Endothelial cell (in vitro differentiated cells): ENCODE measurements around the gene WFS1. TPM values are rescaled to one million over a fixed set of nuclear protein-coding genes. Genes with fewer than 3 reads are reported as not detected.

Source experiments
- DNase-seq: peaks from one replicate; pipeline ENCODE4 v3.0.0; 2021; ENCODE audit warnings: low spot score
- H3K27ac Mint-ChIP-seq: one replicate; pipeline ENCODE4 v1.8.0; 2021; ENCODE audit warnings: mixed read lengths, inconsistent platforms; ENCODE audit not compliant: unreplicated experiment
- H3K27me3 Mint-ChIP-seq: one replicate; pipeline ENCODE4 v1.8.0; 2021; ENCODE audit warnings: mild to moderate bottlenecking, moderate library complexity, mixed read lengths, inconsistent platforms; ENCODE audit not compliant: unreplicated experiment
- H3K36me3 Mint-ChIP-seq: one replicate; pipeline ENCODE4 v1.8.0; 2021; ENCODE audit warnings: mild to moderate bottlenecking, low read depth, mixed read lengths, inconsistent platforms; ENCODE audit not compliant: unreplicated experiment
- H3K4me1 Mint-ChIP-seq: one replicate; pipeline ENCODE4 v1.8.0; 2021; ENCODE audit warnings: mild to moderate bottlenecking, mixed read lengths, inconsistent platforms; ENCODE audit not compliant: unreplicated experiment
- H3K4me3 Mint-ChIP-seq: one replicate; pipeline ENCODE4 v1.8.0; 2021; ENCODE audit warnings: mild to moderate bottlenecking, mixed read lengths, inconsistent platforms; ENCODE audit not compliant: unreplicated experiment
- H3K9me3 Mint-ChIP-seq: one replicate; pipeline ENCODE4 v1.8.0; 2021; ENCODE audit warnings: mixed read lengths, inconsistent platforms; ENCODE audit not compliant: unreplicated experiment
- long read RNA-seq: library from polyadenylated mRNA; unstranded; transcript quantifications from one replicate; pipeline ENCODE4 v2.0.0, GENCODE V29; 2020; ENCODE audit not compliant: unreplicated experiment
- total RNA-seq: library from RNA; stranded (reverse); fragmentation: NEBNext Ultra II Directional; extraction: Animal tissue kit (Norgen Biotek cat#: 25700); gene quantifications from one replicate; pipeline ENCODE4 v1.2.1, GENCODE V29; 2021; ENCODE audit not compliant: unreplicated experiment
- TF ChIP-seq, protein P1 (sequence below): fragments of 200-600 bp; sonication (generic); IDR thresholded peaks from one replicate; pipeline ENCODE4 v1.5.0; 2021; ENCODE audit warnings: antibody characterized with exemption; ENCODE audit not compliant: unreplicated experiment

The WFS1 gene, protein sequence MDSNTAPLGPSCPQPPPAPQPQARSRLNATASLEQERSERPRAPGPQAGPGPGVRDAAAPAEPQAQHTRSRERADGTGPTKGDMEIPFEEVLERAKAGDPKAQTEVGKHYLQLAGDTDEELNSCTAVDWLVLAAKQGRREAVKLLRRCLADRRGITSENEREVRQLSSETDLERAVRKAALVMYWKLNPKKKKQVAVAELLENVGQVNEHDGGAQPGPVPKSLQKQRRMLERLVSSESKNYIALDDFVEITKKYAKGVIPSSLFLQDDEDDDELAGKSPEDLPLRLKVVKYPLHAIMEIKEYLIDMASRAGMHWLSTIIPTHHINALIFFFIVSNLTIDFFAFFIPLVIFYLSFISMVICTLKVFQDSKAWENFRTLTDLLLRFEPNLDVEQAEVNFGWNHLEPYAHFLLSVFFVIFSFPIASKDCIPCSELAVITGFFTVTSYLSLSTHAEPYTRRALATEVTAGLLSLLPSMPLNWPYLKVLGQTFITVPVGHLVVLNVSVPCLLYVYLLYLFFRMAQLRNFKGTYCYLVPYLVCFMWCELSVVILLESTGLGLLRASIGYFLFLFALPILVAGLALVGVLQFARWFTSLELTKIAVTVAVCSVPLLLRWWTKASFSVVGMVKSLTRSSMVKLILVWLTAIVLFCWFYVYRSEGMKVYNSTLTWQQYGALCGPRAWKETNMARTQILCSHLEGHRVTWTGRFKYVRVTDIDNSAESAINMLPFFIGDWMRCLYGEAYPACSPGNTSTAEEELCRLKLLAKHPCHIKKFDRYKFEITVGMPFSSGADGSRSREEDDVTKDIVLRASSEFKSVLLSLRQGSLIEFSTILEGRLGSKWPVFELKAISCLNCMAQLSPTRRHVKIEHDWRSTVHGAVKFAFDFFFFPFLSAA
- total RNA-seq: 53.2 TPM
- long read RNA-seq, transcript WFS1-201 (8 exons, 3,640 nt): major isoform, 20 of 28 reads
- long read RNA-seq, partial matches to known transcripts: 0 of 28 reads
- long read RNA-seq, other reads (novel, unspliced or antisense): 7 of 28 reads

DNA sequence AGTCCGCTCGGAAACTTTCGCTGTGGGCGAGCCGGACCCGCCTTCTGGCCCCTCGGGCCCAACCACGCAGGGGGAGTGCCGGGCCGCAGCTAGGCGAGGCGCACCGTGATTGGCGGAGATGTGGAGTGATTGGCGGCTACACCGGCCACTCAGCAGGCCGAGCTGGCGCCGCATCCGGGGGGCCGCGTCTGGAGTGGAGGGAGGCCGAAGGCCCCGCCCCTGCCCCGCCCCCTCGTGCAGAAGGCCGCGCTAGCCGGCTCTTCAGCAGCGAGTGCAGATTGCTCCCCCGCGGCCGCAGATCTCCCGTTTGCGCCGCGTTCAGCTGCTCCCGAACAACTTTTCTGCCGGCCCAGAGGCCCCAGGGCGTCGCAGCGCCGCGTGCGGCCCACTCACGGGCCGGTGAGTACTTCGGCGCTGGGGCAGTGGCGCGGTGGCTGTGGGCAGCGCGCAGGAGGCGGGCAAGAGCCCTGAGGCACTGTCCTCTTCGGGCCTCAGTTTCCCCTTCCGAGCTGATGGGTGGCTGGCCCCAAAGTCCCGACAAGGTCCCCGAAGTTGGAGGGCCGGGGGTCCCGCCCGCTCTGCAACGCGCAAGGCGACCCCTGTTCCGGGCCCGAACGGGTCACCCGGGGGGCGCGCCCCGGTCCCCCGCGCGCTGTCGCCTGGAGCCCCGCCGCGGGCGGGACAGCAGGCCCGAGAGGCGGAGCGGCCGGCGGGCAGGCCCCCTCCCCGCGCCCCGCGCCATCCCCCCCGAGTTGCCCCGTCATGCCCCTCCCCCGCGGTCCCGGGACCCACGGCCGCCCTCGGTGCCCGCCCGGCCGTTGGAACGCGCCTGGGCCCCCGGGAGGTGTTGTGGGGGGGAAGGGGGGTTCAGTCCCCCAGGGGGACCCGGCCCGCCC, at the start of gene WFS1:
Gene WFS1 (plus strand): TSS at position 235 of the 896 bp plus-strand sequence. CDS start 7,606 bp downstream, outside the sequence.
- Mint-ChIP-seq H3K9me3 (no peaks in the 10 kb centered on the region), H3K4me3 (peak within 1 kb of the TSS; percentile 96), H3K27me3 (peaks cover 8% of the 10 kb centered on the region), H3K36me3 (no peaks in the 10 kb centered on the region), H3K27ac (peak within 1 kb of the TSS; percentile 73), H3K4me1 (peaks cover 37% of the 10 kb centered on the region)
- peak; percentile 99 for DNase-seq
- TF ChIP-seq, protein P1, sequence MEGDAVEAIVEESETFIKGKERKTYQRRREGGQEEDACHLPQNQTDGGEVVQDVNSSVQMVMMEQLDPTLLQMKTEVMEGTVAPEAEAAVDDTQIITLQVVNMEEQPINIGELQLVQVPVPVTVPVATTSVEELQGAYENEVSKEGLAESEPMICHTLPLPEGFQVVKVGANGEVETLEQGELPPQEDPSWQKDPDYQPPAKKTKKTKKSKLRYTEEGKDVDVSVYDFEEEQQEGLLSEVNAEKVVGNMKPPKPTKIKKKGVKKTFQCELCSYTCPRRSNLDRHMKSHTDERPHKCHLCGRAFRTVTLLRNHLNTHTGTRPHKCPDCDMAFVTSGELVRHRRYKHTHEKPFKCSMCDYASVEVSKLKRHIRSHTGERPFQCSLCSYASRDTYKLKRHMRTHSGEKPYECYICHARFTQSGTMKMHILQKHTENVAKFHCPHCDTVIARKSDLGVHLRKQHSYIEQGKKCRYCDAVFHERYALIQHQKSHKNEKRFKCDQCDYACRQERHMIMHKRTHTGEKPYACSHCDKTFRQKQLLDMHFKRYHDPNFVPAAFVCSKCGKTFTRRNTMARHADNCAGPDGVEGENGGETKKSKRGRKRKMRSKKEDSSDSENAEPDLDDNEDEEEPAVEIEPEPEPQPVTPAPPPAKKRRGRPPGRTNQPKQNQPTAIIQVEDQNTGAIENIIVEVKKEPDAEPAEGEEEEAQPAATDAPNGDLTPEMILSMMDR: no peak

DNA sequence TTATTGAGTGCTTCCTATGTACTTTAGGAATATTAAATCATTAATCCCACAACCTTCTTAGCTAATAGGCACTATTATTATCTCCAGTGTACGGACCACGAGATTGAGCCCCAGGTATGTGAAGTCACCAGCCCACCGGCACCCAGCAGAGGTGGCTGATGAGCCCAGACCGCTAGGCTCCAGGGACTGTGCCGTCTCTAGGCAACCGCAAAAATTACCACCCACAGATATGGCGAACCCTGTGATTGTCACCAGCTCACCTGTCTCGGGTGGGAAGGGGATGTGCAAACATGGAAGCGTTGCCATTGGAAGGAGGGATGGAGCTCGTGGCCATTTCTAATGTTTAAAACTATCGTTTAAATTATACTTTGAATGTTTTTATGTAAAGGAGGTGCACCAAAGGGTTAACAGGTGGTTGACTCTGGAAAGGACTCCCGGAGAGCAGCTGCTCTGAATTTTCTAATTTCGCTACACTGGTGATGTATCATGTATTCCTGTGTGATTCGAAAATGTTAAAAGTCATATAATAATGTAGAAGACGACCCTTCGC, 48.3 kb upstream of the WFS1 start:
- no peaks in the 10 kb centered on the region for H3K9me3 Mint-ChIP-seq
- no peaks in the 10 kb centered on the region for H3K4me1 Mint-ChIP-seq
- H3K27me3 Mint-ChIP-seq: peaks cover 3% of the 10 kb centered on the region
- DNase-seq: no peak
- H3K36me3 Mint-ChIP-seq: no peaks in the 10 kb centered on the region
- TF ChIP-seq, protein P1: no peak
- no peak overlapping the region for H3K27ac Mint-ChIP-seq
- H3K4me3 Mint-ChIP-seq: peak overlapping the region; percentile 77

DNA sequence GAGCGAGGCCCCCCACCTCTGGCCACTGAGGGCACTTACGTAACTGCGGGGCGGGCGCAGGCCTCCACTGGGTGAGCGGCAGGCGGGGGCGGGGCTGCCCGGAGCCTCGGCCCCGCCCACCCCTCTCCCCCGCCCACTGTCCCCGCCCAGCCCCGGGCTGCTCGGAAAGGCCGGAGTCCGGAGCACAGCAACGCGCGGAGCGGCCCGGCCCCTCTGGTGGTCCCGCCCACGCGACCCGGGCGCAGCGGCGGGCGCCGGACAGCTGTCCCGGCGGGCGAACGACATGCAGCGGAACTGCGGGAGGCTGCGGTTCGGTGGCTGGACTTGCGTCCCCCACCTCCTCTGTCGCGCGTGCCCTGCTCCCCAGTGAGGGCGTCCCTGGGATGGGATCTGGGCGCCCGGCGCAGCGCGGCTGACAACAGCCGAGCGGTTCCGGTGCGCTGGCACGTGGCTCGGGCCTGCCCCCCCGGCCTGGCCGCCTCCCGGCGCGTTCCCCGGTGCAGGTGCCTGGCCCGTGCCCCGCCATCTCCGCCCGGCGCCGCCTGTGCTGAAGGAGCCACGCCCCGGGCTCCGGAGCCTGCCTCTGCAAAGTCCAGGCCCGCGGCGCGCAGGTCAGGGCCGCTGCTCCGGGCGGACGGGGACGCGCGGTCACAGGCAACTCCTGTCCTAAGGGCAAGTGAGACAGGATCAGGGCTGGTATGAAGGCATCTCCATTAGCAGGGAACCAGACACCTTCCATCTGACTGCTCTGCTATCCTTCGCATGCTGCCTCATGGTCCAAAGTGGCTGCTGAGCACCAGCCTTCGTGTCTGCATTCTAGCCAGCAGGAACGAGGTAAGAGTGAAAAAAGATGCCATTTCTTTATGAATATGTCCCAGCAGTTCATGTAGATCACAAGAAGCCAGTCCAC, 47.5 kb upstream of the WFS1 start:
- H3K4me1 Mint-ChIP-seq: no peaks in the 10 kb centered on the region
- H3K36me3 Mint-ChIP-seq: no peaks in the 10 kb centered on the region
- peaks cover 3% of the 10 kb centered on the region for H3K27me3 Mint-ChIP-seq
- H3K4me3 Mint-ChIP-seq: peak overlapping the region; percentile 77
- peak; percentile 81 for DNase-seq
- H3K9me3 Mint-ChIP-seq: no peaks in the 10 kb centered on the region
- H3K27ac Mint-ChIP-seq: no peak overlapping the region
- TF ChIP-seq, protein P1: no peak

DNA sequence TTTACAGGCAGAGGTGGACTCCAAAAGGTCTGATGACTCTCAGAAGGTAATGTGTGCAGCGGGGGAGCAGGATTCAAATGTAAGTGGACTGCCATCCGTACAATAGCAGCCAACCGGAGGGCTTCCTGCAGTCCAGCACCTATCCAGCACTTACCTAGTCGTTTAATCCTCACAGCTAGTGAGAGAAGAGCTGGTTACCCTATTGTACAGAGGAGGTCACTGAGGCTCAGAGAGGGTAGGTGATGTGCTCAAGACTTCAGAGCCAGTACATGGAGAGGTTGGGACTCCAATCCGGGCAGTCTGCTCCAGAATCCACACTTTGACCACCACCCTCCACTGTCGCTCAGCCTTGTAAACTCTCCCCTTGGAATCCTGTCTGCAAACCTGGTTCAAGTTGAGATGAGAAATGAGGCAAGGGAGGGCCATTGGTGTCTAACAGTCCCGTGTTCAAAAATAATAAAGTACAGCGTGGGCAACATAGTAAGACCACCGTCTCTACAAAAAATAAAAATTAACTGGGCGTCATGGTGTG, 46.8 kb upstream of the WFS1 start:
- Mint-ChIP-seq H3K27me3 (peaks cover 3% of the 10 kb centered on the region), H3K27ac (no peak overlapping the region), H3K36me3 (no peaks in the 10 kb centered on the region), H3K9me3 (no peaks in the 10 kb centered on the region), H3K4me1 (no peaks in the 10 kb centered on the region), H3K4me3 (no peak overlapping the region)
- TF ChIP-seq, protein P1: no peak
- peak; percentile 38 for DNase-seq
